Ascending aorta (tissue), 2 donors: ENCODE measurements around the gene RAD51B. TPM values are rescaled to one million over a fixed set of nuclear protein-coding genes. Genes with fewer than 3 reads are reported as not detected.

Source experiments
- DNase-seq, 2 donors: peaks; one replicate each; pipeline ENCODE4 v3.0.0-alpha.2; 2019; ENCODE audit warnings: low spot score in 2 of 2
- H3K27ac ChIP-seq, 2 donors: fragments of 200-600 bp; sonication (generic); one replicate each; pipeline ENCODE4 v1.5.1; 2016 to 2017; ENCODE audit warnings: mild to moderate bottlenecking in 1 of 2
- H3K27me3 ChIP-seq: fragments of 200-600 bp; sonication (generic); one replicate; pipeline ENCODE4 v1.5.1; 2017
- H3K36me3 ChIP-seq, 2 donors: fragments of 200-600 bp; sonication (generic); one replicate each; pipeline ENCODE4 v1.5.1; 2016
- H3K4me1 ChIP-seq, 2 donors: fragments of 200-600 bp; sonication (generic); one replicate each; pipeline ENCODE4 v1.5.1; 2016 to 2017; ENCODE audit warnings: mild to moderate bottlenecking in 1 of 2
- H3K4me3 ChIP-seq, 2 donors: fragments of 200-600 bp; sonication (generic); one replicate each; pipeline ENCODE4 v1.5.1; 2016 to 2017; ENCODE audit warnings: mild to moderate bottlenecking in 1 of 2
- H3K9me3 ChIP-seq, 2 donors: fragments of 200-600 bp; sonication (generic); one replicate each; pipeline ENCODE4 v1.5.1; 2016
- CTCF ChIP-seq, 3 experiments: fragments of 200-600 bp in 2 of 3; fragments of 450-650 bp in 1 of 3; sonication (generic) in 2 of 3; IDR thresholded peaks; one replicate each; pipeline ENCODE4 v1.5.1; 2016 to 2019; ENCODE audit warnings: antibody characterized with exemption in 3 of 3, mild to moderate bottlenecking in 1 of 3, moderate library complexity in 1 of 3
- intact Hi-C: fragments of 100-400 bp; cut with DNase I; formaldehyde crosslinking; loops from one replicate; pipeline ENCODE4 v1.15.1; 2023
- total RNA-seq: library from RNA; depleted of rRNA; stranded (reverse); fragments of >200 nt; gene quantifications from one replicate; pipeline ENCODE4 v1.1.0, GENCODE V29; 2016

Gene RAD51B
- total RNA-seq, 1 donor from 2014 or later: not detected

- Histone ChIP-seq H3K4me3 (no peak overlapping the region), H3K4me1 (peaks cover 22 to 72% of the 10 kb centered on the region in 2 donors), H3K27ac (peak overlapping the region in 1 of 2 donors; percentile 43), H3K36me3 (no peaks in the 10 kb centered on the region), H3K9me3 (no peaks in the 10 kb centered on the region), H3K27me3 (no peaks in the 10 kb centered on the region)
- DNase-seq: peak; percentile 54 to 87
- intact Hi-C loops: loop anchor here (5.0 kb wide), 1 partner anchor 110 kb away; no protein-coding TSS in a partner anchor
- TF ChIP-seq CTCF (IDR thresholded peaks at IDR 0.05): no peak
Measured at GRCh38 chr14:68397371-68397811, 577.8 kb downstream of the RAD51B start.

- DNase-seq: no peak
- no peak overlapping the region for H3K4me3 ChIP-seq
- H3K9me3 ChIP-seq: no peaks in the 10 kb centered on the region
- H3K27ac ChIP-seq: peak overlapping the region; percentile 16 to 43
- H3K4me1 ChIP-seq: peaks cover 23 to 72% of the 10 kb centered on the region in 2 donors
- intact Hi-C loops: loop anchor here (5.0 kb wide), 1 partner anchor 109 kb away; no protein-coding TSS in a partner anchor
- H3K27me3 ChIP-seq: no peaks in the 10 kb centered on the region
- no peak for TF ChIP-seq CTCF (IDR thresholded peaks at IDR 0.05)
- H3K36me3 ChIP-seq: no peaks in the 10 kb centered on the region
Measured at GRCh38 chr14:68397822-68398221, 578.2 kb downstream of the RAD51B start.

- H3K27ac ChIP-seq: peak overlapping the region; percentile 16 to 43
- H3K36me3 ChIP-seq: no peaks in the 10 kb centered on the region
- H3K27me3 ChIP-seq: no peaks in the 10 kb centered on the region
- intact Hi-C loops: loop anchor here (5.0 kb wide), 1 partner anchor 109 kb away; no protein-coding TSS in a partner anchor
- H3K9me3 ChIP-seq: no peaks in the 10 kb centered on the region
- no peak overlapping the region for H3K4me3 ChIP-seq
- TF ChIP-seq CTCF (IDR thresholded peaks at IDR 0.05): no peak
- peaks cover 26 to 73% of the 10 kb centered on the region in 2 donors for H3K4me1 ChIP-seq
- no peak for DNase-seq
Measured at GRCh38 chr14:68398370-68398769, 578.8 kb downstream of the RAD51B start.

GRCh38 chr14:68399971-68400370 lies 580.4 kb downstream of the RAD51B start:
- Histone ChIP-seq H3K27ac (no peak overlapping the region), H3K36me3 (no peaks in the 10 kb centered on the region), H3K27me3 (no peaks in the 10 kb centered on the region), H3K4me3 (no peak overlapping the region), H3K4me1 (peaks cover 22 to 66% of the 10 kb centered on the region in 2 donors), H3K9me3 (no peaks in the 10 kb centered on the region)
- DNase-seq: no peak
- intact Hi-C loops: loop anchor here (5.0 kb wide), 1 partner anchor 107 kb away; no protein-coding TSS in a partner anchor
- TF ChIP-seq CTCF (IDR thresholded peaks at IDR 0.05): no peak

- no peaks in the 10 kb centered on the region for H3K36me3 ChIP-seq
- no peak for TF ChIP-seq CTCF (IDR thresholded peaks at IDR 0.05)
- no peaks in the 10 kb centered on the region for H3K27me3 ChIP-seq
- peaks cover 17 to 53% of the 10 kb centered on the region in 2 donors for H3K4me1 ChIP-seq
- no peak overlapping the region for H3K4me3 ChIP-seq
- intact Hi-C loops: no loop called here
- DNase-seq: no peak
- peak overlapping the region; percentile 23 to 43 for H3K27ac ChIP-seq
- no peaks in the 10 kb centered on the region for H3K9me3 ChIP-seq
Measured at GRCh38 chr14:68401317-68401716, 581.7 kb downstream of the RAD51B start.
